SIG-M5 (cell line): ENCODE measurements around the gene GPR142.

Experiments
- DNase-seq: peaks from one replicate; lab custom pipeline; 2025; lab: John Stamatoyannopoulos, UW

Gene GPR142

DNA sequence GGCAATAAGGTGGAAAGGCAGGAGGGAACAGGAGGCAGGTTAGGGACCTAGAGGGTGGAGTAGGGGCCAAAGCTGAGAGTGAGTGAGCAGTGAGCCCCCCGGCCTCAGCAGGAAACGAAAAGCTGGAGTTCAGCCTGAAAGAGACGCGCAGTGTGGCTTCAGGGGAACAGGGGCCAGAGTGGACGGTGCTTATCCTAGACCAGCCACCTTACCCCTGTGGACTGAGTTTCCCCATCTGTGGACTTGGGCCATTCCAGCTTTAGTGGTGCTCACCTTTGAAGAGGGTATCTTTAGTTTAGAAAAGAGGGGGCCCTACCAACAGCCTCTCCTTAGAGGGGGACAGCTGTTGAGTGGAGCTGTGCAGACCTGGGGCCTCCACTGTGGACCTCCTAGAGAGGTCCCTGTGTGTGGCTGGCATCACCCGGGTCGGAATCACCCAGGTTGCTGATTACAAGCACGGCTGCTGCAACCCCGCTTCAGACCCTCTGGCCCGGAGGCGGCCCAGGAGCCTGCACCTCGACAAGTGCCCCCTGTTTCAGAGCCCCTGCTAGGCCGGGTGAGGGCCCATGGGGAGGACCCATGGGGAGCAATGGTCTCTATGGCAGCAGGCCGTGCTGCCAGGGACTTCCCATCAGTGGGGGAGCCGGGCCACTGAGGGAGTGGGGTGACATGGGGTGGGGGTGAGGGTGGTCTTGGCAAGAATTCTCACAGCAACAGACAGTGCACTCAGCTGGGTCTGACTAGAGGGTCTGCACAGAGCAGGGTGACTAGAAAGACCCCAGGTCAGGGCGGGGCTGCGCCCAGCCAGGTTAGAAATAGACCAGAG, 2.6 kb downstream of the GPR142 start:
- no peak for DNase-seq

DNA sequence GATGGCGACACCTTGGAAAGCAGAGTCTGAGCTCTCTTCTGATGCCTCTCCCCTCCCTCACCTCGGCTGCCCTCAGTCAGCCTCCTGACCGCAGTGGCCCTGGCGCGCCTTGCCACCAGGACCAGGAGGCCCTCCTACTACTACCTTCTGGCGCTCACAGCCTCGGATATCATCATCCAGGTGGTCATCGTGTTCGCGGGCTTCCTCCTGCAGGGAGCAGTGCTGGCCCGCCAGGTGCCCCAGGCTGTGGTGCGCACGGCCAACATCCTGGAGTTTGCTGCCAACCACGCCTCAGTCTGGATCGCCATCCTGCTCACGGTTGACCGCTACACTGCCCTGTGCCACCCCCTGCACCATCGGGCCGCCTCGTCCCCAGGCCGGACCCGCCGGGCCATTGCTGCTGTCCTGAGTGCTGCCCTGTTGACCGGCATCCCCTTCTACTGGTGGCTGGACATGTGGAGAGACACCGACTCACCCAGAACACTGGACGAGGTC, 4.4 kb downstream of the GPR142 start:
- DNase-seq = no peak

DNA sequence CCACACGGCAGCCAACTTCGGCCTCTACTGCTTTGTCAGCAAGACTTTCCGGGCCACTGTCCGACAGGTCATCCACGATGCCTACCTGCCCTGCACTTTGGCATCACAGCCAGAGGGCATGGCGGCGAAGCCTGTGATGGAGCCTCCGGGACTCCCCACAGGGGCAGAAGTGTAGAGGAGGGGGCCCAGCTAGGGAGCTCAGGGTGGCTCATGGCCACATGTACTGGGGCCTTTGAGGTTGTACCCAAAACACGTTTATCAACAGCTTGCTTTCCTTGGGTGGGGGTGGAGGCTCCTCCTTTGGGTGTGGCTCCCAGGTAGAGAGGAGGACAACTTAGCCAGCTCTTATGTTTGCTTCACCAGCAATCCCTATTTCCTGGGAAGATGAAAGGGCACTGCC, 5.1 kb downstream of the GPR142 start:
- DNase-seq = no peak

DNA sequence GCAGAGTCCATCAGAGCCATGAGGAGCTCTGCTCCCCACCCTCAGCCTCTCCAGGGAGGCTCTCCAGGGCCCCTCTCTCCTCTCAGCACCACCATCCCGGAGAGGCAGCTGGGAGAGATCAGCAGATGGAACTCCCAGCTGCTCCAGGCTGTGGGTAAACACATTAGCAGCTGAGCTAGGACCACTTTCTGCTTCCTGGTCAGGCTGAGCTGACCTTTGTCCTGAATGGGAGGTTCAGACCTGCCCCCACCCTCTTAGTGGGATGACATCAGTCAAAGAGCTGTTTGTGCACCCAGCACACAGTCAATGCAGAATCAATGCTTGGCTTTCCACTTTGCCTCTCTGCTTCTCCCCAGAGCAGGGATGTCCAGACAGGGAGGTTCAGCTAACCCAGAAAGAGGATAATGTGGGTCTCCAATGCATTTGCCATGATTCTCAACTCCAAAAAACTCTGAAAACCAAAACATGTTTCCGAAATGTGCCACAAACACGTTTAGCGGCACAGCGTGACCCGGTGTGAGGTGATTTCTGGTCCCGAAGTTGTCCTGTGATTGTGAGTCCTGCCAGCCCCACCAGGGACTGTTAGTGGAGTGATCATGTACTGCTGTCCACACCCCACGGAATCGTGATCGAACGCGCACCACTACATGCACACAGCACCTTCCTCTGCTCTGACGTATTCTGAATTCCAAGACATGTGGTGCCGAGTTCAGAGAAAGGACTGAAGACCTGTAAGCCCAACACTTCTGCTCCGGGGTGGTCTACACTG, 6.7 kb downstream of the GPR142 start:
- no peak for DNase-seq

DNA sequence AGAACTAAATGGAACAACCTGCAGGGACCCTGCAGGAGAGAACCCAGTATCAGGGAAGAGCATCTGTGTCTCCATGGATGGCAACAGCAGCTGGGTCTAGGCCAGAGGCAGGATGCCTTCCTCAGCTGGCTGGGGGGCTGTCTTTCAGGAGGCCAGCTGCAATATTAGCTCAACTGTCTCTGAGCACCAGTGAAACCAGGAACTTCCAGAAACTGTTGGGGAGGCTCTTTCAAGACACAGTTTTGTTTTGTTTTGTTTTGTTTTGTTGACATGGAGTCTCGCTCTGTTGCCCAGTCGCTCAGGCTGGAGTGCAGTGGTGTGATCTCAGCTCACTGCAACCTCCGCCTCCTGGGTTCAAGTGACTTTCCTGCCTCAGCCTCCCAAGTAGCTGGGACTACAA, 7.6 kb downstream of the GPR142 start:
- DNase-seq = no peak

DNA sequence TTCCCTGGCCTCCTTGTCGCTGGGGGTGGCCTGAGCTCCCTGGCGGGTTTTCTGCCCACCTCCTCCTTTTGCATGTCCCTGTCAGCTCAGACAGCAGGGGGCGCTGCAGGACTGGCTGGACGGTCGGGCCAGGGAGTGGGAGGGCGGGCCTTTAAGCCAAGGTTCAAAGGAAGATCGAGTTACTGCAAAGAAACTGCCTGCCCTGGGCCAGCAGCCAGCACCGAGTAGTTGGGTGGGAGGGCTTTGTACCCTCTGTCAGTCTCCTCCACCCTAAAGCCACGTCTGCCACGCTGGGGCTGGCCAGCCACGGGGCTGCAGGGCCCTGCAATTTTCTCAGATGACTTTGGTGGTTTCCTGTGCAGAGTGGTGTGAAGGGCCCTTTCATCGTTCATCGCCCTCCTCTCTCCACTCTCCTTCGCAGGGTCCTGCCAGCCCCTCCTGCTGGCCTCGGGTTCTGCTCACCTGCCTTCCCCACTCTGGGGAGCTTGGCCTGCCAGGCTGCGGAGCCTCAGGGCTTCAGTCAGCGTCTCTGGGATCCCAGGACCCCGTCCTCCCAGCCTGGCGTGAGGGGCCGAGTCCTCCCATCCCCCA, 12.3 kb downstream of the GPR142 start:
- no peak for DNase-seq

DNA sequence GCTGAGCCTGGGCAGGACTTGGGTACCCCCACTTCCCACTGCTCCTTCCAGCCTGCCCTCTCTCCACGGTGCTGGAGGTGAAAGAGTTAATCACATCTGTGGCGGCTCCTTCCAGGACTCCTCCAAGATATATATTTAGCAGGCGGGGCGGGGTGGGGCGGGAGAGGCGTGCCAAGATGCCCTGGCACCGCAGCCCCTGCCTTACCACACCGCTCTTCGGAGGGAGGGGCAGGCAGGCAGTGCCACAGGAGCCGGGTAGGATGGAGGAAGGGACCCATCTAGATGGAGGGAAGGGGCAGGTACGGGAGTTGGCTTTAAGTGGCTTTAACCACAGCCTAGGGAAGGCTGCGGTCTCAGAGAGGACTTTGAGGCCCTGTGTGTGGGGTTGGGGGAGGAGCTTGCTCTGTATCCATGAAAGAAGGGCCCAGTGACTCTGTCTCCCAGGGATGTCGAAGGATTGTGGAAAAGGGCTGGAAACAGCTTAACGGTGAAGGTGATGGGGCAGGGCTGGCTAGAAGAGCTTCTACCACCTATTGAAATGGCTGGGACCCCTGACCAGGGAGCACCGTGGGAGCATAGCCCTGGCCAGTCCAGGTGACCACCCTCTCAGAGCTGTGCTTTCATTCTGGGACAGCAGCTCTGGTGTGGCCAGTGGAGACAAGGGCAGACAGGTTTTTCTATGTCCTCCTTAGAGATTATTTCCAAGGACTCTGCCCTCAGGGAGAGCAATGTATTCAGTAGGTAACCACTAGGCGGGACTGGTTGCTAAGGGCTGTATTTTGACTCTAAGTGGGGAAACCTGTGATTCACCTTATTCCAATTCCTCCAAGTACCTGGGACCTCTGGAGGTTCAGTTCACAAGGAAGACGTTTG, 13.0 kb downstream of the GPR142 start:
- DNase-seq = no peak

DNA sequence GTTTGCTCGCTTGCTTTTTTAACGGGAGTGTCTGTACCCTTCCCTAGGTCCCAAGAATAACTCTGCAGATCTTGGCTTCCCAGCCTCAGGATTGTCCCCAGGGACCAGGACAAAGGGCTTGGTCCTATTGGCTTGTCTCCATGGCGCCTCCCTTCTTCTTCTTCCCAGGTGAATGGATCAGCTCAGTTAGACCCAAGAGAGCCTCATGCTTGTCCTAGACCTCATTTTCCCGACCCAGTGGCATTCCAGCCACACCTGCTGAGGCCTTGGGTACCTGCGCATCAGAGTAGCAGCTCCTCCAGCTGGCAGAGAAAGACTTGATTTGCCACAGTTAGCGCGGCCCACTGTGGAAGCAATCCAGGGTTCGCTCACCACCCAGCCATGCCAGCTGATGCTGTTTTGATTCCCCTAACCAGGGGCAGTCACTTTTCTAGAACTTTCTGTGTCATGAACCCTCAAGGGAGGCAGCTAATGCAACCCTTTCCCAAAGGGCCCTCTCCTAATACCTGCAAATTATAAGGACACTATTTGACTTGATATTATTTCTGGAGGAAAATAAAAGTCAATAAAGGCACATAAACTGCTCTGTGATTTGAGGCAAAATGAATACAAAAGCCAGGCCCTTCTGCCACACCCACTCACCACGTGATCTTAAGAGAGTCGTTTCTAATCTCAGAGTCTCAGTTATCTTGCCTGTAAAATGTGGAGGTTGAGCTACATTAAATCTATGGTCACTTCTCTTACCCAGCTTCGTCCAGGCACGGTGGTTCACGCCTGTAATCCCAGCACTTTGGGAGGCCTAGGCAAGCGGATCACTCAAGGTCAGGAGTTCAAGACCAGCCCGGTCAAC, 13.9 kb downstream of the GPR142 start:
- DNase-seq = no peak

DNA sequence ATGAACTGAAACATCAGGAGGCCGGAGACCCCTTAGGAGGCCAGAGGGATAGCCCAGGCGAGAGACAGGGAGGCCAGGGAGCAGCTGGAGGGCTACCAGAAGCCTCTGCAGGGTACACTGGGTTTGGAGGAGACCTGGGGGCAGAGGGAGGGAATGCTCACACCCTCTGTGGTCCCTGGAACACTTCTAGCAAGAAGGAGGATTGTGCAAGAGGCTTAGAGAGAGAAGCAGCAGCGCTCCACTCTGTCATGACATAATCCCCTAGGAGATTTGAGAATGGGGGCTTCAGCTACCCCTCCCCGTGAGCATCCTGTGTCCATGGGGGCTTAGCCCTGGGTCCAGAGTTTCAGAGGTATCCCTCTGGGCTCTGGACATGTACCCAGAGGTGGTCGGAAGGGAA, 15.8 kb downstream of the GPR142 start:
- DNase-seq = no peak

DNA sequence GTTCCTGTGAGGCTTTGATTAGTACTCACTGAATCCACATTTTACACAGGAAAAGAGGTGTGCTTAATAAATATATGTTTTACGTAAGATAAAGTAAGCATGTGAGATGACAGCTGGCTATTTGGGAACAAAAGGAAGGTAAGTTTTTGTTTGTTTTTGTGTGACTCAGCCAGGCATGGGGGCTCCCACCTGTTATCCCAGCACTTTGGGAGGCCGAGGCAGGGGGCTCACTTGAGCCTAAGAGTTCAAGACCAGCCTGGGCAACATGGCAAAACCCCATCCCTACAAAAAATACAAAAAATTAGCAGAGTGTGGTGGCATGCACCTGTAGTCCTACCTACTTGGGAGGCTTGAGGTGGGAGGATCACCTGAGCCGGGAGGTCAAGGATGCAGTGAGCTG, 17.9 kb downstream of the GPR142 start:
- DNase-seq = no peak

DNA sequence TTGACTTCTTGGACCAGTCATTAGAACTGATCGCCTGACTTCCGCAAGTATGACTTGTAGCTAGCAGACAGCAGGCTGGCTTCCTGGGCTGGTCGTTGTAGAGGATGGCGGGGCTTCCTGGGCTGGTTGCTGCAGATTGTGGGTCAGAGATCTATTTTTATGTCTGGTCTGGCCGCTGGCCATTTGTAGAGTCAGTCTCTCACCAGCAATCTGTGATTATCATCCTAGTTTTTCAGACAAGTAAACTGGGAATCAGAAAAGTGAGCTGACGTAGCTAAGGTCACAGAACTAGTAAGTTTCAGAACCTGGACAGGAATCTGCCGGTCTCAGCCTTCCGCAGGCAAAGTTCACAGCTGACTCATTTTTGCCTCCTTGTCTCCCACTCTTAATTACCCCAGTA, 19.1 kb downstream of the GPR142 start:
- DNase-seq = no peak

DNA sequence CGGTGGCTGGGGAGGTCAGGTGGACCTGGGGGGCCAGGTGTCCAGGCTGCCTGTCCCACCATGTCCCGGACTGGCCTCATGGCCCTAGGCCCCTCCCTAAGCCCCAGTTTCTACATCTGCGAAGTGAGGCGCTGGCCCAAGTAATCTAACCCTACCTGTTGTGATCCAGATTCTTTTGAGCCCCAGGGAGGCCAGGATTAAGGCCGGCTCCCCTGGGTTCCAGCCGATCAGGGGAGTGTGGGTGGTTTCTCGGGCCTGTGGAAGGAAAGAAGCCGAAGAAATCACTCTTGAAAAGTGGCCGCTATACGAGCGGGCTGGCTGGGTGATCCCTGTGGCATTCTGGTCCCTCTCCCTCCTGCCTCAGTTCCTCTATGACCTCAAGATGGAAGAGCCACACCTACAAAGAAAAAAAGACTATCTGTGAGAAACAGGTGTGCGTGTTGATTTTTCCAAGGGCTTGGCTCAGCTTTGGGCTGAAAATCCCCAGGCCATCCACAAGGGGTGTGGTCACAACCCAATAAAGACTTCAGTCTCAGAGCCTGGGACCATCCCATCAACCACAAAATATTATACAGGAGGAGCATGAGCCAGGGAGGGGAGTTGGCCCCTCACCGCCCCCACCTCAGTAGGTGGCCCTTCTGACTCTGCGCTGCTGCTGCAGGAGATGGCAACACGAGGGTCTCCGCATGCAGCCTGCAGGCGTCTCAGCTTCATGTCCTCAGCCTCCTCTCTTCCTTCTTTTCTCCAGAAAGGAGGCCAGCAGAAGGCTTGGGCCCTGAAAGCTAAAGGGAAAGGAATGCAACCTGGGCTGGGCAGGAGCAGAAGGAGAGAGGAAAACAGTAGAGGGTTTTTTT, 20.3 kb downstream of the GPR142 start:
- DNase-seq = no peak

DNA sequence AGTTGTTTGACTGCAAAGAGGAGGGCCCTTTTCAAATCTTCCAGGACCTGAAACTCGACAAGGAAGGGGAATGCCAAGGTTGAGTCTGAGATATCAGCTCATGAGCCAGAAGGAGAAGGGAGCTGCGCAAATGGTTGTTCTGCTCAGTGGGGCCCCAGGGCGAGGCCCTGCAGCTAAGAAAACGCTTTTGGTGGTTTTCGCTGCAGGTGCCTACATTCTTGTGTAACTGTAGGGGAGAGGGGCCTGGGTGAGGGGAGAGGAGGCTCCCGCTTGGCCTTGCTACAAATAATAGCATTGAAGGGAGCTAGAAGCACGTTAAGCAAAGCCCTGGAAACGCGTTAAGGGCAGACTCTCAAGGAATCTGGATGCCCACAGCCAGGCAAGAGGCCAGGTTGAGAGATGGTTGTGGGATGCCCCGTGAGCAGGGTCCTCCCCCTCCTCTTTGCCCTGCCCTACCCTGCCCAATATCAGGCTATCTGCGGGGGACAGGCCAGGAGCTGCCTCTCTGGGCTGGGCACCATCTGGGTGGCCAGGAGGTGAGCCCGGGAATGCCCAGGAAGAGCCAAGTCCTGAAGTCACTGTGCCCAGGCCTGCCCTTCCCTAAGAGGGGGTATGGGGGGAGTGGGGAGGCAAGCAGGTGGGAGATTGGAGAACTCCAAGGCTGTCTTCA, 21.9 kb downstream of the GPR142 start:
- no peak for DNase-seq

DNA sequence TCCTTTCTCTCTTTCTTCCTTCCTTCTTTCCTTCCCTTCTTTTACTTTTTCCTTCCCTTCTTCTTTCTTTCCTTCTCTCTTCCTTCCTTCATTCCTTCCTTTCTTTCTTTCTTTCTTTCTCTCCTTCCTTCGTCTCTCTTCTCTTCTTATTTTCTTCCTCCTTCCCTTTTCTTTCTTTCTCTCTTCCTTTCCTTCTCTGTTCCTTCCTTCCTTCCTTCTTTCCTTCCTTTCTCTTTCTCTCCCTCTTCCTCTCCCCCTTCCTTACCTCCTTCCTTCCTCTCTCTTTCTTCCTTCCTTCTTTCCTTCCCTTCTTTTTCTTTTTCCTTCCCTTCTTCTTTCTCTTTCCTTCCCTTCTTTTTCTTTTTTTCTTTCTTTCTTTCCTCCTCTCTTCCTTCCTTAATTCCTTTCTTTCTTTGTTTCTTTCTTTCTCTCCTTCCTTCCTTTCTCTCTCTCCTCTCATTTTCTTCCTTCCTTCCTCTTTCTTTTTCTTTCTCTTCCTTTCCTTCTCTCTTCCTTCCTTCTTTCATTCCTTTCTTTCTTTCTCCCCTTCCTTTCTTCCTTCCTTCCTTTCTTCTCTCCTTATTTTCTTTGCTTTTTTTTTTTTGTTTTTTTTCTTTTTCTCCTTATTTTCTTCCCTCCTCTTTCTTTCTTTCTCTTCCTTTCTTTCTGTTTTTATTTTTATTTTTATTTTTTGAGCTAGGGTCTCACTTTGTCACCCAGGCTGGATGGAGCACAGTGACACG, 22.8 kb downstream of the GPR142 start:
- no peak for DNase-seq

DNA sequence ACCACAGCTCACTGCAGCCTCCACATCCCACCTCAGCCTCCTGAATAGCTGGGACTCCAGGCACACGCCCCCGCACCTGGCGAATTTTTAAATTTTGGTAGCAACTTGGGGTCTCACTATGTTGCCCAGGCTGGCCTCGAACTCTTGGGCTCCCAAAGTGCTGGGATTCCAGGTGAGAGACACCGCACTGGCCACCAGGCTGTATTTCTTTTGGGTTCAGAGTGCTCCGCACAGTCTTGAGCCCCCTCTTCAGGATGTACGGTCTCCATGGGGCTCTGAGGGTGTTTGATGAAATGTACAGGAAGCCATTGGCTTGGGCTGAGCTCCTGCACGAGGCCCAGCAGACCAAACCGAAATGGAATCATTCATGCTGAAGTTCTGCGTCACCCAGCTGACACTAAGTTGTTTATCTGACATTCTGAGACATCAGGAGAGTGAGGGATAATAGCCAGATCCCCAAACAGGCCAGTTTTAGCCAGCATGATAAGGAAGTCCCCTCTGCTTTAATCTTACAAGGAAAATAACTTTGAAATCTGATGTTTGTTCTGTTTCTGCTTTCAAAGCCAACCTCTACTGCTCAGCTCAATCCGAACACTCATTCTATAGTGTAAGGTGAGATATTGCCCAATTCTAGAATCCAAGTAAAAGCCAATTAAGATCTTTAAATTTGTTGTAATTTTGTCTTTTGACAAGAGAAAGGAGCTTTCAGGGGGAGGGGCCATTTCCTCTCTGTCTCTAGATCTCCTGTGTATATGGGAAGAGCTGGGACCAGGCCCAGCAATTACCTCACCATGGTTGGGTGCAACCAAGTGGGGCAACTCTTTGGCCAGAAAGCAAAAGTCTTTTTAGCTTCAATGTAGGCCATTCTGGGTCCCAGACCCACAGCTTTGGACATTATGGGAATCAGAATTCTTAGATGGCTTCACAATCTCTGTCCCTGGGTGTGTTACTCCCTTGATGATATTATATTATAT, 23.7 kb downstream of the GPR142 start:
- no peak for DNase-seq

DNA sequence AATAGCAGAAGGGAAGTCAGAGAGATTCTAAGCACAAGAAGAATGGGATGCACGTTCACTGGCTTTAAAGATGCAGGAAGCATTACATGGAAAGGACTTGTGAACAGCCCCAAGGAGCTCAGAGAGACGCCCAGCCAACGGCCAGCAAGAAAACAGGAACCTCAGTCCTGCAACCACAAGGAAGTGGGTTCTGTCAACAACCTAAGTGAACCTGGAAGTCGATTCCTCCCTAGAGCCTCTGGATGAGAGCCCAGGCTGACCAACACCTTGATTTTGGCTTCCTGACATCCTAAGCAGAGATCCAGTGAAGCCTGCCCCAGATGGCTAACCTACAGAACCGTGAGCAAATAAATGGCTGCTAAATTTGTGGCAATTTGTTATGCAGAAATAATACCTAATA, 24.5 kb downstream of the GPR142 start:
- no peak for DNase-seq

DNA sequence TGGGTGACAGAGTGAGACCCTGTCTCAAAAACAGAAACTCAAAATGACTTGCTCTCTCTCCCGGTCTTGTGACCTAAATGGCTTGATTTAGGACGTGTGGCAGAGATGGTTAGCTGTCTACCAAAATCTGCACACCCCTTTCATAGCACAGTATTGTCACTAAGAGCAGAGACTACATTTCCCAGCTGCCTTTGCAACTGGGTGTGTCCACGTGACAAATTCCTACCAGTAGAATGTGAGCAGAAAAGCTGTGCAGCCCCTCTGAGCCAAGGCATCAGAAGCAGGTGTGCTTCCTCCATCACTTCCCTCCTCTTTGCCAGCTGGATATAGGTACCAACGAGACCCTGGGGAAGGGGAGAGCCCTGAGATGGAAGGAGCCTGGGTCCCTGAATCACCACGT, 25.5 kb downstream of the GPR142 start:
- DNase-seq = no peak
